Right atrium auricular region (tissue), 2 donors: Measurements from ENCODE around the gene MESP1. TPM values are rescaled to one million over a fixed set of nuclear protein-coding genes. Genes with fewer than 3 reads are reported as not detected.
"Not testable (repeated sequence)": the region's sequence is repeated elsewhere in the genome, so short reads cannot be mapped to it uniquely, and the experiment has no call there.

Experiments used
- DNase-seq: peaks from one replicate; pipeline ENCODE4 v3.0.0-alpha.2; 2019; ENCODE audit warnings: low spot score
- H3K27ac ChIP-seq, 2 donors: fragments of 200-600 bp; sonication (generic); 1 replicate in 1 of 2; 2 replicates in 1 of 2; pipeline ENCODE4 v1.5.1; 2016 to 2019
- H3K27me3 ChIP-seq, 2 donors: fragments of 200-600 bp; sonication (generic); one replicate each; pipeline versions ENCODE4 v1.5.1 to v1.6.0; 2017 to 2019
- H3K36me3 ChIP-seq: fragments of 200-600 bp; sonication (generic); one replicate; pipeline ENCODE4 v1.5.1; 2016
- H3K4me1 ChIP-seq, 2 donors: fragments of 200-600 bp; sonication (generic); one replicate each; pipeline versions ENCODE4 v1.5.1 to v1.6.0; 2017 to 2019
- H3K4me3 ChIP-seq, 2 donors: fragments of 200-600 bp; sonication (generic); 1 replicate in 1 of 2; 2 replicates in 1 of 2; pipeline ENCODE4 v1.5.1; 2017 to 2019; ENCODE audit warnings: mild to moderate bottlenecking in 1 of 2, moderate library complexity in 1 of 2
- H3K9me3 ChIP-seq, 2 donors: fragments of 200-600 bp; sonication (generic); one replicate each; pipeline ENCODE4 v1.5.1; 2019
- CTCF ChIP-seq, 2 donors: fragments of 200-600 bp; sonication (generic); IDR thresholded peaks; one replicate each; pipeline ENCODE4 v1.5.1; 2019; ENCODE audit warnings: antibody characterized with exemption in 2 of 2
- total RNA-seq, 2 donors: library from RNA; depleted of rRNA; stranded (reverse); fragments of >200 nt; gene quantifications; one replicate each; pipeline ENCODE4 v1.1.0, GENCODE V29; 2016

The MESP1 gene
- total RNA-seq, 2 donors from 2014 or later, result 2.3 to 2.4 TPM

- no peak for DNase-seq
- no peak overlapping the region for H3K4me3 ChIP-seq
- no peak for TF ChIP-seq CTCF (IDR thresholded peaks at IDR 0.05)
- no peaks in the 10 kb centered on the region for H3K36me3 ChIP-seq
- H3K9me3 ChIP-seq, result no peaks in the 10 kb centered on the region
- H3K27ac ChIP-seq, result peak overlapping the region in 1 of 2 donors; percentile 16
- H3K4me1 ChIP-seq, result no peaks in the 10 kb centered on the region
- no peaks in the 10 kb centered on the region for H3K27me3 ChIP-seq
Observed at GRCh38 chr15:89794627-89795241, 43.7 kb upstream of the MESP1 start.

GRCh38 chr15:89792106-89792805 is 41.2 kb upstream of the MESP1 start:
- Histone ChIP-seq H3K27ac (no peak overlapping the region), H3K4me1 (no peaks in the 10 kb centered on the region), H3K4me3 (no peak overlapping the region), H3K36me3 (no peaks in the 10 kb centered on the region), H3K27me3 (no peaks in the 10 kb centered on the region), H3K9me3 (peaks cover 0 to 10% of the 10 kb centered on the region in 2 donors)
- no peak for DNase-seq
- TF ChIP-seq CTCF (IDR thresholded peaks at IDR 0.05), result no peak

- Histone ChIP-seq H3K36me3 (no peaks in the 10 kb centered on the region), H3K27me3 (no peaks in the 10 kb centered on the region), H3K4me1 (no peaks in the 10 kb centered on the region), H3K27ac (no peak overlapping the region), H3K9me3 (peaks cover 0 to 10% of the 10 kb centered on the region in 2 donors), H3K4me3 (no peak overlapping the region)
- DNase-seq, result no peak
- TF ChIP-seq CTCF (IDR thresholded peaks at IDR 0.05), result no peak
Observed at GRCh38 chr15:89790661-89791060, 39.6 kb upstream of the MESP1 start.

GRCh38 chr15:89790206-89790605 is 39.2 kb upstream of the MESP1 start:
- H3K27ac ChIP-seq, result no peak overlapping the region
- no peak overlapping the region for H3K4me3 ChIP-seq
- H3K36me3 ChIP-seq, result no peaks in the 10 kb centered on the region
- no peak for DNase-seq
- H3K27me3 ChIP-seq, result no peaks in the 10 kb centered on the region
- no peak for TF ChIP-seq CTCF (IDR thresholded peaks at IDR 0.05)
- peaks cover 0 to 10% of the 10 kb centered on the region in 2 donors for H3K9me3 ChIP-seq
- no peaks in the 10 kb centered on the region for H3K4me1 ChIP-seq

- not testable (repeated sequence) for H3K4me1 ChIP-seq, H3K4me3 ChIP-seq, DNase-seq, H3K36me3 ChIP-seq, H3K27ac ChIP-seq, H3K27me3 ChIP-seq
- H3K9me3 ChIP-seq, result peaks cover 0 to 10% of the 10 kb centered on the region in 2 donors
Observed at GRCh38 chr15:89788585-89788984, 37.5 kb upstream of the MESP1 start.

- H3K27me3 ChIP-seq, result no peaks in the 10 kb centered on the region
- no peaks in the 10 kb centered on the region for H3K36me3 ChIP-seq
- no peak for DNase-seq
- no peak for TF ChIP-seq CTCF (IDR thresholded peaks at IDR 0.05)
- no peak overlapping the region for H3K4me3 ChIP-seq
- H3K27ac ChIP-seq, result no peak overlapping the region
- H3K9me3 ChIP-seq, result peaks cover 0 to 10% of the 10 kb centered on the region in 2 donors
- no peaks in the 10 kb centered on the region for H3K4me1 ChIP-seq
Observed at GRCh38 chr15:89787944-89788343, 36.9 kb upstream of the MESP1 start.
